Glutamatergic neuron (in vitro differentiated cells): ENCODE measurements around the gene PLPPR1. TPM values are rescaled to one million over a fixed set of nuclear protein-coding genes. Genes with fewer than 3 reads are reported as not detected.
A peak's percentile ranks its signal among the peaks of the same experiment; 100 is the strongest.

Experiments
- DNase-seq: peaks from one replicate; pipeline ENCODE4 v3.0.0; 2022
- H3K27ac Mint-ChIP-seq: one replicate; pipeline ENCODE4 v1.8.0; 2020; ENCODE audit warnings: mild to moderate bottlenecking, mixed read lengths, inconsistent platforms; ENCODE audit not compliant: unreplicated experiment
- H3K27me3 Mint-ChIP-seq: one replicate; pipeline ENCODE4 v1.8.0; 2020; ENCODE audit warnings: mild to moderate bottlenecking, moderate library complexity, mixed read lengths, inconsistent platforms; ENCODE audit not compliant: unreplicated experiment
- H3K36me3 Mint-ChIP-seq: one replicate; pipeline ENCODE4 v1.8.0; 2020; ENCODE audit warnings: mild to moderate bottlenecking, mixed read lengths, inconsistent platforms; ENCODE audit not compliant: unreplicated experiment
- H3K4me1 Mint-ChIP-seq: one replicate; pipeline ENCODE4 v1.8.0; 2020; ENCODE audit warnings: mild to moderate bottlenecking, low read depth, mixed read lengths, inconsistent platforms; ENCODE audit not compliant: unreplicated experiment
- H3K4me3 Mint-ChIP-seq: one replicate; pipeline ENCODE4 v1.8.0; 2020; ENCODE audit warnings: mild to moderate bottlenecking, mixed read lengths, inconsistent platforms; ENCODE audit not compliant: unreplicated experiment
- H3K9me3 Mint-ChIP-seq: one replicate; pipeline ENCODE4 v1.8.0; 2020; ENCODE audit warnings: mild to moderate bottlenecking, moderate library complexity, mixed read lengths, inconsistent platforms; ENCODE audit not compliant: unreplicated experiment
- total RNA-seq: library from RNA; stranded (reverse); fragmentation: NEBNext Ultra II Directional; extraction: Animal tissue kit (Norgen Biotek cat#: 25700); gene quantifications from one replicate; pipeline ENCODE4 v1.2.1, GENCODE V29; 2021; ENCODE audit not compliant: unreplicated experiment
- TF ChIP-seq, protein P1 (sequence below): fragments of 200-600 bp; sonication (generic); IDR thresholded peaks from one replicate; pipeline ENCODE4 v1.5.0; 2021; ENCODE audit not compliant: partially characterized antibody, unreplicated experiment

Gene PLPPR1
- total RNA-seq, 1 donor from 2014 or later = 7.4 TPM

DNA sequence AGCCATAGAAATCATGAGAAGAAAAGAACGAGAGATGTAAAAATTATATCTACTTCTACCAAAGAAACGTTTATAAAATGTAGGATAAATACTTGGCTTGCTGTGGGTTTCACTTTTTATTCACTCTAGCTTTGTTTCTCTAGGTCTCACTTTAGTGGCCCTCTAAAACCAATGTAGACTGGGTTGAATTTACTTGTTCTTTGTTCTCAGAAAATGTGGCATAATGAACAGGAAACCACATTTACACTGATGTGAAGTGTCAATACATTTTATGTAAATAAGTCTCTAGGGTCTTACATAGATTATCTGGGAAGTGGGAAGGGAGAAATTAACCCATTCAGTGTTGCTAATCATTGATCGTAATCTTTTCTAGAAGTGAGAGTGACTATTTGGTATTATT is 58.9 kb downstream of the PLPPR1 start:
- H3K27ac Mint-ChIP-seq = peak overlapping the region; percentile 90
- H3K4me3 Mint-ChIP-seq = peak overlapping the region; percentile 46
- no peaks in the 10 kb centered on the region for H3K36me3 Mint-ChIP-seq
- H3K4me1 Mint-ChIP-seq = peaks cover 17% of the 10 kb centered on the region
- H3K27me3 Mint-ChIP-seq = no peaks in the 10 kb centered on the region
- H3K9me3 Mint-ChIP-seq = no peaks in the 10 kb centered on the region
- TF ChIP-seq, protein P1, sequence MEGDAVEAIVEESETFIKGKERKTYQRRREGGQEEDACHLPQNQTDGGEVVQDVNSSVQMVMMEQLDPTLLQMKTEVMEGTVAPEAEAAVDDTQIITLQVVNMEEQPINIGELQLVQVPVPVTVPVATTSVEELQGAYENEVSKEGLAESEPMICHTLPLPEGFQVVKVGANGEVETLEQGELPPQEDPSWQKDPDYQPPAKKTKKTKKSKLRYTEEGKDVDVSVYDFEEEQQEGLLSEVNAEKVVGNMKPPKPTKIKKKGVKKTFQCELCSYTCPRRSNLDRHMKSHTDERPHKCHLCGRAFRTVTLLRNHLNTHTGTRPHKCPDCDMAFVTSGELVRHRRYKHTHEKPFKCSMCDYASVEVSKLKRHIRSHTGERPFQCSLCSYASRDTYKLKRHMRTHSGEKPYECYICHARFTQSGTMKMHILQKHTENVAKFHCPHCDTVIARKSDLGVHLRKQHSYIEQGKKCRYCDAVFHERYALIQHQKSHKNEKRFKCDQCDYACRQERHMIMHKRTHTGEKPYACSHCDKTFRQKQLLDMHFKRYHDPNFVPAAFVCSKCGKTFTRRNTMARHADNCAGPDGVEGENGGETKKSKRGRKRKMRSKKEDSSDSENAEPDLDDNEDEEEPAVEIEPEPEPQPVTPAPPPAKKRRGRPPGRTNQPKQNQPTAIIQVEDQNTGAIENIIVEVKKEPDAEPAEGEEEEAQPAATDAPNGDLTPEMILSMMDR = no peak
- no peak for DNase-seq

DNA sequence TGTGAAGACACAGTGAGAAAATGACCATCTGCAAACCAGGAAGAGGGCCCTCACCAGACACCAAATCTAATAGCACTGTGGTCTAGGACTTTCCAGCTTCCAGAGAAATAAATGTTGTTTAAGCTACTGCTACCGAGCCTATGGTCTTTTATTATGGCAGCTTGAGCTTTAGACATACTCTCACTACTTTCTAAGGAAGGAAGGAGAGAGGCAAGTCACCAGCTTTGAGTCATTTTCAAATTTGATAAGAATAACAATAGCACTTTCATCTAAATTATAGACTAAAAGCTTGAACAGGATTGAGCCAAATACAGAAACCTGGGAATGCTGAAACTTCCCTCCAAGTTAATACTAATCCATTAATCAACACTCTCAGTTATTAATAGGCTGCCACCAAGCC is 64.4 kb downstream of the PLPPR1 start:
- Mint-ChIP-seq H3K27ac (no peak overlapping the region), H3K4me3 (no peak overlapping the region), H3K27me3 (peaks cover 2% of the 10 kb centered on the region), H3K4me1 (peaks cover 2% of the 10 kb centered on the region), H3K36me3 (no peaks in the 10 kb centered on the region), H3K9me3 (peaks cover 2% of the 10 kb centered on the region)
- DNase-seq = no peak
- TF ChIP-seq, protein P1 = no peak

DNA sequence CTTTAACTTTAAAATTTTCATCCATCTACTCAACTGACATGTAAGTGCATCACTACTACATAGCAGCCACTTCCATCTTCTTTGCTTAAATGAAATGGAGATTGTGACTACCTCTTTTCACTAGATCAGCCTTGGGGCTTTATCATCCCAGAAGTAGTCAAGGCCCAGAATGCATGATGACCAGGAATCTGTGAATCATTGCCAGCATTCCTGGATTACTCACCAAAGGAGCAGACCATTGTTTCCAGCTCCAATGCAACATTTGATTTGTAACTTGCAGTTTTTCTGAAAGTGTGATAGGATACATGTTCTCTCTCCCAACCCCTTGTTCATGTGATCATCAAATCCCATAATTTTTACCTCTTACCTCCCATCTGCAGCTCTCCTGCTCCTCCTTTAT is 65.1 kb downstream of the PLPPR1 start:
- Mint-ChIP-seq H3K27me3 (peaks cover 2% of the 10 kb centered on the region), H3K4me1 (no peaks in the 10 kb centered on the region), H3K36me3 (no peaks in the 10 kb centered on the region), H3K9me3 (peaks cover 2% of the 10 kb centered on the region), H3K4me3 (no peak overlapping the region), H3K27ac (no peak overlapping the region)
- no peak for DNase-seq
- TF ChIP-seq, protein P1 = no peak

DNA sequence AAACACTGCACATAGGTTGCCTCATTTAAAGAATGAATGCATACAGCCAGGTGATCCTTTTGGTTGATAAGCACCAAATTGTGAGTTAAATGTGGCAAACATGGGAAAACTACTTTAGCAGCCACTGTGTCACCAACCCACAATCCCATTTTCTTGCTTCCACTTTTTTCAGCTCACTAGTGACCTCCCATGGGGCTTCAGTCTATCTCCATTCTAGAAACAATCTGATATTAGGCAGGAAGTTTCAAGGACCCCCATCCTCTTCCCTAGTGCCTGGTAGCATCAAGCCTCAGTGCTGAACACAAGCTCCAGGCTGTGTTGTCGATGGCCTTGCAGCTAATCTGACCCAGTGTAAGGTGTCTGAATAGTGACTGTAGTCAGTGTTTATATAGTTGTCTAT is 66.2 kb downstream of the PLPPR1 start:
- Mint-ChIP-seq H3K4me1 (no peaks in the 10 kb centered on the region), H3K4me3 (no peak overlapping the region), H3K9me3 (peaks cover 2% of the 10 kb centered on the region), H3K36me3 (no peaks in the 10 kb centered on the region), H3K27ac (no peak overlapping the region), H3K27me3 (peaks cover 2% of the 10 kb centered on the region)
- DNase-seq = no peak
- TF ChIP-seq, protein P1 = no peak

- Mint-ChIP-seq H3K4me1 (no peaks in the 10 kb centered on the region), H3K4me3 (no peak overlapping the region), H3K9me3 (peaks cover 2% of the 10 kb centered on the region), H3K36me3 (no peaks in the 10 kb centered on the region), H3K27ac (no peak overlapping the region), H3K27me3 (peaks cover 2% of the 10 kb centered on the region)
- no peak for DNase-seq
- TF ChIP-seq, protein P1 = no peak
Observed at GRCh38 chr9:101097210-101097609, 68.7 kb downstream of the PLPPR1 start.
